NCI-H345 (cell line): ENCODE data around the gene COL25A1.
"Not testable (repeated sequence)": the region's sequence is repeated elsewhere in the genome, so short reads cannot be mapped to it uniquely, and the experiment has no call there.

Experiments
- DNase-seq: peaks from one replicate; lab custom pipeline; 2025; lab: John Stamatoyannopoulos, UW

Gene COL25A1

GRCh38 chr4:109166586-109166985 lies 135.9 kb downstream of the COL25A1 start:
- DNase-seq, result no peak

- no peak for DNase-seq
Measured at GRCh38 chr4:109166126-109166525, 136.3 kb downstream of the COL25A1 start.

- DNase-seq, result no peak
Measured at GRCh38 chr4:109164011-109164410, 138.4 kb downstream of the COL25A1 start.

- DNase-seq, result no peak
Measured at GRCh38 chr4:109163493-109163892, 139.0 kb downstream of the COL25A1 start.

GRCh38 chr4:109162759-109163158 lies 139.7 kb downstream of the COL25A1 start:
- no peak for DNase-seq

- DNase-seq, result no peak
Measured at GRCh38 chr4:109160494-109160893, 142.0 kb downstream of the COL25A1 start.

- DNase-seq, result no peak
Measured at GRCh38 chr4:109157696-109158095, 144.8 kb downstream of the COL25A1 start.

- DNase-seq, result no peak
Measured at GRCh38 chr4:109157205-109157604, 145.3 kb downstream of the COL25A1 start.

GRCh38 chr4:109156356-109156755 lies 146.1 kb downstream of the COL25A1 start:
- no peak for DNase-seq

GRCh38 chr4:109155682-109156283 lies 146.7 kb downstream of the COL25A1 start:
- DNase-seq, result no peak

GRCh38 chr4:109155084-109155483 lies 147.4 kb downstream of the COL25A1 start:
- DNase-seq, result no peak

GRCh38 chr4:109154424-109154823 lies 148.0 kb downstream of the COL25A1 start:
- DNase-seq, result no peak

- no peak for DNase-seq
Measured at GRCh38 chr4:109149836-109150235, 152.6 kb downstream of the COL25A1 start.

GRCh38 chr4:109148577-109149075 lies 153.8 kb downstream of the COL25A1 start:
- no peak for DNase-seq

GRCh38 chr4:109147135-109147534 lies 155.3 kb downstream of the COL25A1 start:
- DNase-seq, result no peak

GRCh38 chr4:109146499-109146898 lies 156.0 kb downstream of the COL25A1 start:
- DNase-seq, result no peak

GRCh38 chr4:109138125-109138524 lies 164.3 kb downstream of the COL25A1 start:
- not testable (repeated sequence) for DNase-seq

GRCh38 chr4:109134921-109135320 lies 167.5 kb downstream of the COL25A1 start:
- no peak for DNase-seq

- no peak for DNase-seq
Measured at GRCh38 chr4:109134268-109134667, 168.2 kb downstream of the COL25A1 start.

GRCh38 chr4:109131559-109131958 lies 170.9 kb downstream of the COL25A1 start:
- DNase-seq, result no peak

- no peak for DNase-seq
Measured at GRCh38 chr4:109128589-109128988, 173.9 kb downstream of the COL25A1 start.

- no peak for DNase-seq
Measured at GRCh38 chr4:109127866-109128265, 174.6 kb downstream of the COL25A1 start.

- DNase-seq, result no peak
Measured at GRCh38 chr4:109126856-109127255, 175.6 kb downstream of the COL25A1 start.

- no peak for DNase-seq
Measured at GRCh38 chr4:109125084-109125483, 177.4 kb downstream of the COL25A1 start.
